Nucleus accumbens (tissue), 56 donors: ENCODE measurements around the gene MITF.
"Not testable (repeated sequence)": the region's sequence is repeated elsewhere in the genome, so short reads cannot be mapped to it uniquely, and the experiment has no call there.

Experiments used
- DNase-seq, 56 donors: peaks; one replicate each; lab custom pipeline; 2025; lab: John Stamatoyannopoulos, UW

The MITF gene

GRCh38 chr3:69892706-69893105 is 153.4 kb downstream of the MITF start:
- no peak for DNase-seq

GRCh38 chr3:69893274-69893673 is 154.0 kb downstream of the MITF start:
- DNase-seq: no peak

- no peak for DNase-seq
Measured at GRCh38 chr3:69896095-69896494, 156.8 kb downstream of the MITF start.

GRCh38 chr3:69900331-69900730 is 161.1 kb downstream of the MITF start:
- DNase-seq: peak in 1 of 56 donors; percentile 12

GRCh38 chr3:69901802-69902201 is 162.5 kb downstream of the MITF start:
- no peak for DNase-seq

- no peak for DNase-seq
Measured at GRCh38 chr3:69902386-69902785, 163.1 kb downstream of the MITF start.

GRCh38 chr3:69906351-69906966 is 167.2 kb downstream of the MITF start:
- no peak for DNase-seq

GRCh38 chr3:69907554-69907953 is 168.3 kb downstream of the MITF start:
- no peak for DNase-seq

GRCh38 chr3:69909859-69910258 is 170.6 kb downstream of the MITF start:
- not testable (repeated sequence) for DNase-seq

- DNase-seq: no peak
Measured at GRCh38 chr3:69913422-69913821, 174.2 kb downstream of the MITF start.

- DNase-seq: no peak
Measured at GRCh38 chr3:69914395-69914794, 175.1 kb downstream of the MITF start.

GRCh38 chr3:69915726-69916125 is 176.5 kb downstream of the MITF start:
- no peak for DNase-seq

GRCh38 chr3:69920009-69920408 is 180.7 kb downstream of the MITF start:
- peak in 11 of 56 donors; percentile 10 to 47 (median 19) for DNase-seq

GRCh38 chr3:69921651-69922050 is 182.4 kb downstream of the MITF start:
- DNase-seq: peak in 1 of 56 donors; percentile 6

- DNase-seq: no peak
Measured at GRCh38 chr3:69922521-69923000, 183.3 kb downstream of the MITF start.

GRCh38 chr3:69925506-69925905 is 186.2 kb downstream of the MITF start:
- DNase-seq: no peak

GRCh38 chr3:69926385-69926784 is 187.1 kb downstream of the MITF start:
- peak in 32 of 56 donors; percentile 10 to 63 (median 35) for DNase-seq

GRCh38 chr3:69927571-69927970 is 188.3 kb downstream of the MITF start:
- DNase-seq: no peak

GRCh38 chr3:69929019-69929418 is 189.8 kb downstream of the MITF start:
- peak in 7 of 56 donors; percentile 10 to 28 (median 16) for DNase-seq

GRCh38 chr3:69930564-69930963 is 191.3 kb downstream of the MITF start:
- peak in 30 of 56 donors; percentile 5 to 71 (median 39) for DNase-seq

- DNase-seq: no peak
Measured at GRCh38 chr3:69932087-69932486, 192.8 kb downstream of the MITF start.

- no peak for DNase-seq
Measured at GRCh38 chr3:69932501-69932900, 193.2 kb downstream of the MITF start.

- DNase-seq: no peak
Measured at GRCh38 chr3:69934398-69934797, 195.1 kb downstream of the MITF start.
